ENCODE data around the gene LPAR1. TPM values are rescaled to one million over a fixed set of nuclear protein-coding genes. Genes with fewer than 3 reads are reported as not detected.
"Not testable (repeated sequence)": the region's sequence is repeated elsewhere in the genome, so short reads cannot be mapped to it uniquely, and the experiment has no call there.

The LPAR1 gene
- total RNA-seq, 1 donor from 2014 or later: 61.5 TPM

- no peak for DNase-seq
Observed at GRCh38 chr9:110872920-110873319, 165.3 kb downstream of the LPAR1 start.

GRCh38 chr9:110871736-110872135 is 166.5 kb downstream of the LPAR1 start:
- DNase-seq: no peak

- no peak for DNase-seq
Observed at GRCh38 chr9:110869931-110870330, 168.3 kb downstream of the LPAR1 start.

- no peak for DNase-seq
Observed at GRCh38 chr9:110864011-110864410, 174.3 kb downstream of the LPAR1 start.

GRCh38 chr9:110861370-110862110 is 176.7 kb downstream of the LPAR1 start:
- not testable (repeated sequence) for DNase-seq

GRCh38 chr9:110856772-110857171 is 181.5 kb downstream of the LPAR1 start:
- no peak for DNase-seq

GRCh38 chr9:110850401-110851135 is 187.7 kb downstream of the LPAR1 start:
- no peak for DNase-seq

- no peak for DNase-seq
Observed at GRCh38 chr9:110847671-110848070, 190.6 kb downstream of the LPAR1 start.

GRCh38 chr9:110846215-110846614 is 192.1 kb downstream of the LPAR1 start:
- no peak for DNase-seq

GRCh38 chr9:110844121-110844520 is 194.1 kb downstream of the LPAR1 start:
- DNase-seq: no peak

- peak; percentile 3 for DNase-seq
Observed at GRCh38 chr9:110842986-110843385, 195.3 kb downstream of the LPAR1 start.

GRCh38 chr9:110842169-110842568 is 196.1 kb downstream of the LPAR1 start:
- no peak for DNase-seq

GRCh38 chr9:110837401-110838005 is 200.8 kb downstream of the LPAR1 start:
- DNase-seq: no peak

- no peak for DNase-seq
Observed at GRCh38 chr9:110835859-110836271, 202.4 kb downstream of the LPAR1 start.

- no peak for DNase-seq
Observed at GRCh38 chr9:110835404-110835803, 202.9 kb downstream of the LPAR1 start.

- no peak for DNase-seq
Observed at GRCh38 chr9:110832926-110833325, 205.3 kb downstream of the LPAR1 start.

GRCh38 chr9:110830495-110830894 is 207.8 kb downstream of the LPAR1 start:
- no peak for DNase-seq

- peak; percentile 93 for DNase-seq
Observed at GRCh38 chr9:110828264-110828663, 210.0 kb downstream of the LPAR1 start.

GRCh38 chr9:110826400-110826799 is 211.9 kb downstream of the LPAR1 start:
- peak; percentile 19 for DNase-seq

GRCh38 chr9:110825950-110826349 is 212.3 kb downstream of the LPAR1 start:
- DNase-seq: no peak

GRCh38 chr9:110825129-110825528 is 213.1 kb downstream of the LPAR1 start:
- DNase-seq: not testable (repeated sequence)

All from tongue (tissue), 2 donors.